CD4-positive, alpha-beta T cell treated with Interleukin-6 for 4 hours (primary cell): Measurements from ENCODE around the gene PIGZ.

Experiments used
- DNase-seq: peaks from one replicate; pipeline ENCODE4 v3.0.0-alpha.2; 2020; ENCODE audit warnings: mixed read lengths

The PIGZ gene

DNA sequence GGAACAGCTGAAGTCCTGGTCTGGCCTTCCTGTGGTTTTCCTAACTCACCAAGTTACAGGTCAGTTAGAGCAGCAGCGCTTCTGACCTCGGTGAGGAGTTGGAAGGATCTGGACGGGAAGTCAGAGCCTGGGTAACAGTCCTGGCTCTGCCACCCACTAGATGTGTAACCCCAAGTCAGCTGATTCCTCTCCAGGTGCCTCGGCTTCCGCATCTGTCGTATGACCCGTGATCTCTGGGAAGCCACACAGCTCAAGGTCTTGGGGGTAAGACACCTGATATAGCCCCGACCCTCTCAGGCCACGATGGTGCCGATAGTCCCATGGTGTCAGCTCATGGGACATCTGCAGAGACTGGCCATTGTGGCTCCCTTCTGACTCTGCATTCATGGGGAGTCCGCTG, 8.3 kb upstream of the PIGZ start:
- DNase-seq: no peak

DNA sequence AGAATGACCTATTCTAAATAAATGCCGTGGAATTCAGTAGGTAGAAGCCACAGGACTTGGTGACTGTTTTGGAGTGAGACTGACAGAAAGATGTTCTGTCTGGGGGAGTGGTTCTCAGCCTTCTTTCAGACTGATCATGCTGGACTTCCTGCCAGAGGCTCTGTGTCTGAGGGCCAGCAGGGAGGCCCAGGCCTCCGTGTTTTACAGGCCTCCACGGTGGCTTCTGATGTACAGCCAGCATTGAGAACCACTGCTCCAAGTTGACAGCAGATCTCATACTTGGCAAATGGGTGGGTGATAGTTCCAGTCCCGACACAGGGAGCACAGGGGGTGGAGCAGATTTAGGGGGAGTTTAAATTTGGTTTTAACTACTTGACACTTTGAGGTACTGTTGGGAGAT, 6.7 kb upstream of the PIGZ start:
- DNase-seq: no peak

DNA sequence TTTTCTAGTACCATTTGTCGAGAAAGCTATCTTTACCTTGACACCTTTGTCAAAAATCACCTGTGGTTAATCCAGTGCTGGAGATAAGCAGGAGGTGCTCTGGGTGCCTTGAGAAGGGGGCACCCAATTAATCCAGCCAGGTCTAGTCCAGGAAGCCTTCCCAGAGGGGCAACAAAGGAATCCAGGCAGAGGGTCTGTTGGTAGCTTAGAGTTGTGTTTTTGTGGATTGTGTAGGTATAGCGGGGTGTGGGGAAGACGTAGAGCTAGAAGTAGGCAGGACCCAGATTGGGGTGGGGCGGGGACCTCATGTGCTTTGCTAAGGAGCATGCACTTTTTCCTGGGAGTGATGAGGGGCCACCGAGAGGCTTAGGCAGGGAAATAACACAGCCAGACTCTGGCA, 6.0 kb upstream of the PIGZ start:
- DNase-seq: no peak

DNA sequence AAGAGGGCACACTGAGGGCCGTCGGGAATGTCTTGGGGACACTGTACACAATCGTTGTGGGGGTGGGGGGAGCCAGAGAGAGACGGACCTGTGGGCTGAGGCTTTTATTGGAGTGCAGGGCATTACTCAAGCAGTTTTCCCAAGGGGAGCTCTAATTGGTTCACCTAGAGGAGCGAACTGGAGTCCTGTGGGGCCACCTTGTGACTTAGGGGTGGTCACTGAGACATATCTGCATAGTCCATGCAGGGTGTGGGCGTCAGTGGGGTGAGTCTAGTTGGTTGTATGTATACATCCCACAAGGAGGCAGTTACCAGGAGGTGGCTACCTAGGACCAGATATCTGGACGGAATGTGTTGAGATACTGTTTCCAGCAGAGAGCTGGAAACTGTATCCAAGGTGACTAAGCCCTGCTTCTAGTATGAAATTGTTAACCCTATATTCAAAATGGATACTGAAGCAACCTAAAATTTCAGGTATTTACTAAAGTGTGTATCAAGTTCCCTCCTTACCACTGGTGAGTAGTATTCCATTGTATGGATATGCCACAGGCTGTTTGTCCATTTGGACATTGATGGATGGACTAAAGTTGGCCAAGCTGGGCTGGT, 2.6 kb upstream of the PIGZ start:
- DNase-seq: no peak

- DNase-seq: no peak
Observed at GRCh38 chr3:196970547-196971093, 2.0 kb upstream of the PIGZ start.

- peak; percentile 76 for DNase-seq
Observed at GRCh38 chr3:196969660-196970546, 1.3 kb upstream of the PIGZ start.

- DNase-seq: peak; percentile 43
Observed at GRCh38 chr3:196969134-196969659, 564 bp upstream of the PIGZ start.

DNA sequence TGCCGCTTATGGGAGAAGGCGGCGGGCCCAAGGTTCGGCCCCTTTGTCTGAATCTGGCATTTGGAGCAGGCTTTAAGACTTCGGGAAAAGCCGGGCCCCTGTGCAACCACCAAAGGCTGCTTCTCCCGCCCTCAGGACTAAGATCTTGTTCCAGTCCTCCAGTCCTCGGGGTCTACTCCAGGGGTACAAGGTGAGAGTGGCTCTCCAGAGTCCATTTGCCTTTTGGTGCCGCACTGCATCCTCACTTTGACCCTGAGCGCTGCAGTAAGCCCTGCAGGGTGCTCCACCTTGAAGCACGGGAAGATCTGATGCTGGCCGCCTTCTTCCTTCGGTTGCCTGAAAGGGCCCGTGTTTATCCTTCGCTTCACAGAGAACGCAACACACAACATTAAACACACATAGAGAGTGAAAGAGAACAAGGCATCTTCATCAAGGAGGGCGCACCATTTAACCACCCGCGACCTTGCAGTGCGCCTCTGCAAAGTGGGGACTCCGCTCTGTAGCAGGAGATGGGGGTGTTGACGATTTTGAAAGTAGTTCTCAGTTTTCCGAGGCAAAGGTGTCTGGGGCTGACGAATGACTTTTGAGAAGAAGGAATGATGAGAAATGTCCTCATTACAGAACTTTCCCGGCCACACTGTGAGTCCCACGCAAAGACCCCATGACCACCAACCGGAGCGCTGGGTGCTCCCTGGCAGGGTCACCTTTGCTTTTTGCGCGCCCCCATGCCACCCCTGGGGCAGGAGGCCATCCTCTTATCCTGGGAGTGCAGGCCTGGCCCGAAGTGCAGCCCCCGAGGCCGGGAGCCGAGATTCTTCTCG, 1.0 kb downstream of the PIGZ start:
- DNase-seq: no peak

- no peak for DNase-seq
Observed at GRCh38 chr3:196966526-196967401, 1.9 kb downstream of the PIGZ start.

- no peak for DNase-seq
Observed at GRCh38 chr3:196965804-196966173, 2.8 kb downstream of the PIGZ start.

DNA sequence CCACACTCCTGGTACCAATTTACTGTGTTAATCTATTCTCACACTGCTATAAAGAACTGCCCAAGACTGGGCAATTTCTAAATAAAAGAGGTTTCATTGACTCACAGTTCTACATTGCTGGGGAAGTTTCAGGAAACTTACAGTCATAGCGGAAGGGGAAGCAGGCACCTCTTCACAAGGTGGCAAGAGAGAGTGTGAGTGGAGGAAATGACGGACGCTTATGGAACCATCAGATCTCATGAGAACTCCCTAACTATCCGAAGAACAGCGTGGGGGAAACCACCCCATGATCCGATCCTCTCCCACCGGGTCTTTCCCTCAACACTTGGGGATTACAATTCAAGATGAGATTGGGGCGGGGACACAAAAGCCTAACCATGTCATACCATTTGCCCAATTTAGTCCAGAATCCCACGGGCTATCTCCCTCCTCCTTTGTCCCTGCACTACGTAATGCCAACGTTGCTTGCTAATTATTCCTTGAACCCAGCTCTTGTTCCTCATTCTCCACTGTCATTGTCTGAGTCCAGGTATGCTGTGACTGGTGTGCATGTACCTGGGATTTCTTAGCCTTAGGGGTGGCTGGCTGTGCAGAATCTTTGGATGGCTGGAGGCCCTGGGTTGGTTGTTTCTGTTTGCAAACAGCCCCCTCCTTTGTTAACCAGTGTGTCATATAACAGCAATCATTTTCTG, 3.4 kb downstream of the PIGZ start:
- no peak for DNase-seq

DNA sequence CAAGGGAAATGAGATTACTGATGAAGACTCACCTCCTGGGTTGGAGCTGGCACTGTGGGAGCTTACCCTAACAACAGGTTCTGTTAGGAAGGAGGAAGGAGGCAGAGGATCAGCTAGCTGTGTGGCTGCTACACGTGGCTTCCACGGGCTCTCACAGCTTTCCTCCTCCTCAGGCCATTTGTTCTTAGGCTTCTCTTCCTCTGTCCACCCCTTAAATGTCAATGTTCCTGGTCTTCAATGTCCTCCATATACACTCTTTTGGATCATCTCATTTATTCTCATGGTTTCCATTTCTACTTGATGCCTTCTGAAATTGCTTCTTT, 5.0 kb downstream of the PIGZ start:
- DNase-seq: no peak

DNA sequence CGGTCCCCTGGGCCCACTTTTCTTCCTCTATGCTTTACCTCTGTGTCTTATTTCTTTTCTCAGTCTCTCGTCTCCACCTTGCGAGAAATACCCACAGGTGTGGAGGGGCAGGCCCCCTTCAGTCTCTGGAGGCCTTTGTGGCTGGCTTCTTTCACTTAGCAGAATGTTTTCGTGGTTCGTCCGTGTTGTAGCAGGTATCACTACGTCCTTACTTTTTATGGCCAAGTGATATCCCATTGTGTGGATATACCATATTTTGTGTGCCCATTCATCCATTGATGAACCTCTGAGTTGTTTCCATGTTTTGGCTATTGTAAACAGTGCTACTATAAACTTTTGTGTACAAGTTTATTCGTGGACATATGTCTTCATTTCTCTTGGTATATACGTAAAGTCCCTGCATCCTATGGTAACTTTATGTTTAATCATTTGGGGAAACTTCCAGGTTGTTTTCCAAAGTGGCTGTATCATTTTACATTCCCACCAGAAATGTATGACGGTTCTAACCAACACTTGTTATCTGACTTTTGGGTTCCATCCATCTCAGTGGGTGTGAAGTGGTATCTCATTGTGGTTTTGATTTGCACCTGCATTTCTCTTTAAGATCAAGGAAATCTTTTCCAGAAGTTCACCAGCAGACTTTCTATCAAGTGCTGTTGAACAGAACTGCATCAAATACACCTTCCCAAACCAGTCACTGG, 5.6 kb downstream of the PIGZ start:
- no peak for DNase-seq

DNA sequence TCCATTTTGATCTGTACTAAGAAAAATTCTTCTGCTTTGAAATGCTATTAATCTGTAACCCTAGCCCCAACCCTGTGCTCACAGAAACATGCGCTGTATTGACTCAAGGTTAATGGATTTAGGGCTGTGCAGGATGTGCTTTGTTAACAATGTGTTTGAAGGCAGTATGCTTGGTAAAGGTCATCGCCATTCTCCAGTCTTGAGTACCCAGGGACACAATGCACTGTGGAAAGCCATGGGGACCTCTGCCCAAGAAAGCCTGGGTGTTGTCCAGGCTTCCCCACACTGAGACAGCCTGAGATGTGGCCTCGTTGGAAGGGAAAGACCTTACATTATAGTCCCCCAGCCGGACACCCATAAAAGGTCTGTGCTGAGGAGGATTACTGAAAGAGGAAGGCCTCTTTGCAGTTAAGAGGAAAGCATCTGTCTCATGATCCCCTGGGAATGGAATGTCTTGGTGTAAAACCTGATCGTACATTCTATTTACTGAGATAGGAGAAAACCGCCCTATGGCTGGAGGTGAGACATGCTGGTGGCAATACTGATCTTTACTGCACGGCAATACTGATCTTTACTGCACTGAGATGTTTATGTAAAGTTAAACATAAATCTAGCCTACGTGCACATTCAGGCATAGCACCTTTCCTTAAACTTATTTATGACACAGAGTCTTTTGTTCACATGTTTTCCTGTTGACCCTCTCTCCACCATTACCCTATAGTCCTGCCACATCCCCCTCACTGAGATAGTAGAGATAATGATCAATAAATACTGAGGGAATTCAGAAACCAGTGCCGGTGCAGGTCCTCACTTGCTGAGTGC, 6.3 kb downstream of the PIGZ start:
- no peak for DNase-seq

DNA sequence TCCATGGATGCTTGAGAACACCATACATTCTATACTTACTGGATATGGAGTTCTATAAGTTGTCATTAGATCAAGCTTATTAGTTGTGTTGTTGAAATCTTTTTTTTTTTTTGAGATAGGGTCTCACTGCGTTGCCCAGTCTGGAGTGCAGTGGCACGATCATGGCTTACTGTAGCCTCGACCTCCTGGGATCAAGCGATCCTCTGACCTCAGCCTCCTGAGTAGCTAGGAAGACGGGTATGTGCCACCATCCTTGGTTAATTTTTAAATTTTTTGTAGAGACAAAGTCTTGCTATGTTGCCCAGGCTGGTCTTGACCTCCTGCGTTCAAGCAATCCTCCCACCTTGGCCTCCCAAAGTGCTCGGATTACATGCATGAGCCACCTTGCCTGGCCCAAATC, 13.8 kb downstream of the PIGZ start:
- no peak for DNase-seq

DNA sequence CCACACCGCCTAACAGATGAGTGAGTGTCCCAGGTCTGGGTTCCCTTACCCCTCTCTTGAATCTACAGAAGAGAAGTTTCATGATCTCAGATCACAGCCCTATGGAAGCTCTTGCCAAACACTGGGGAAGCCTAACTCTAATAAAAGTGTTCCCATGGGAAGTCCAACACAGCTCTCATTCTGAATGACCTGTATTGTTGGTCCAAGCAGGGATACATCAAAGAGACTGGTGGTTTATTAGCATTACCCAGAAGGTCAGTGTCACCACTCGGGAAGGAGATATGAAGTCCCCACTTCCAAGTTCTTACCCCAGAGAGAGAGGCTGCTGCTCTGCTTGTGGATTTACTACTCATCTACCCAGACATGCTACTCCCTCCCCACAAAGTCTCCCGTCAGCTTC, 17.3 kb downstream of the PIGZ start:
- DNase-seq: no peak

- no peak for DNase-seq
Observed at GRCh38 chr3:196949750-196950149, 18.9 kb downstream of the PIGZ start.

DNA sequence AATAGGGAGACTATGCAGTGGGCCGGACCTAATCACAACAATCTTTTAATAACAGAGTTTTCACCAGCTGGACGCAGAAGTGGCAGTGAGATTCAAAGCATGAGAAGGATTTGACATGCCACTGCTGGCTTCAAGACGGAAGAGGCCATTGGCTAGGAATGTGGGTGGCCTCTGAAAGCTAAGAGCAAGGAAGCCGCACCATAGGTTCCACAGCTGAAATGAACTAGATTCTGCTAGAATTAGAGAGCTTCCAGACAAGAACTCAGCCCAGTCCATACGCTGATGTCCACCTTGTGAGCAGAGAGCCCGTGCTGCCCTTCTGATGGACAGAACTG, 19.4 kb downstream of the PIGZ start:
- no peak for DNase-seq

- DNase-seq: no peak
Observed at GRCh38 chr3:196948442-196949284, 20.0 kb downstream of the PIGZ start.
